Kidney epithelial cell (primary cell): Measurements from ENCODE around the gene DOCK9. TPM values are rescaled to one million over a fixed set of nuclear protein-coding genes. Genes with fewer than 3 reads are reported as not detected.

Source experiments
- DNase-seq: peaks from one replicate; pipeline ENCODE4 v3.0.0-alpha.2; 2010; ENCODE audit warnings: low read depth
- H3K27me3 ChIP-seq: 2 replicates; pipeline ENCODE4 v1.6.0; 2011; ENCODE audit warnings: low read length; ENCODE audit not compliant: control insufficient read depth, insufficient read depth
- H3K36me3 ChIP-seq: 2 replicates; pipeline ENCODE4 v1.5.1; 2011; ENCODE audit warnings: low read length; ENCODE audit not compliant: control insufficient read depth, insufficient read depth
- H3K4me3 ChIP-seq: 2 replicates; pipeline ENCODE4 v1.5.1; 2011; ENCODE audit warnings: low read depth, mild to moderate bottlenecking, control low read depth, low read length
- total RNA-seq: library from RNA; depleted of rRNA; stranded (reverse); fragments of >200 nt; gene quantifications from 2 replicates; pipeline ENCODE4 v1.2.3, GENCODE V29; 2015
- TF ChIP-seq, protein P1 (sequence below): IDR thresholded peaks from 2 replicates; pipeline ENCODE4 v1.5.1; 2011; ENCODE audit warnings: mild to moderate bottlenecking, moderate library complexity, low read length, control low read depth, inconsistent platforms; ENCODE audit not compliant: insufficient read depth, poor library complexity, severe bottlenecking

DOCK9 gene
- total RNA-seq, 1 donor from 2014 or later: 226 TPM

DNA sequence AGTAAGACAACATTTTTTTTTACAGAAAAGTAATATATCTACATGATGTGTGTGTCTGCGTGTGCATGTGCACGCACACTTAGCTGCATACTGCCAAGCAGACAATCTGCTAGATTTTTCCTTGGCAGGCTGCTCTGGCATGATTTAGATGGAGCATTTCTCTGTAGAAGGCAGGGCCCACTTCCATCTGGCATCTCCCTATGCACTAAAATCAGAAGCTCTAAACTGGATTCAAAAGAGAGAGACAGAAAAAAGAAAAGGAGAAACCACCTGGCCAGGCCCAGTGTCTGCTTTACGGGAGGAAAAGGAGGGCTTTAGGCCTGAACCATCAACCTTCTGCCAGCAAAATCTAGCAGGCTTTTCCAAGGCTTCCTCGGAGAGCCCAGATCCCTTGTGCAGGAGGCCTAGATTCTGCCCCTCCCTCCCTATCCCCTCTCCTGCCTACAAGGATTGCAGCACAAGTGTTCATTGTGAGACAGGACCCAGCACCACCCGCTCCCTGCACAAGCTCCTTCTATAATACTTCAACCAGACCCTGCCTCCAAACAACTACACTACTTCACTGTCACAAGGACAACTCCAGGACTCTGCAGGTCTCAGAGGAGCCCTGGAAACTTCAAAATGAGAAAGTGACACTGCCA lies 99.3 kb downstream of the DOCK9 start:
- no peak overlapping the region for H3K4me3 ChIP-seq
- no peaks in the 10 kb centered on the region for H3K27me3 ChIP-seq
- H3K36me3 ChIP-seq: peaks cover 2% of the 10 kb centered on the region
- DNase-seq: no peak
- TF ChIP-seq, protein P1, sequence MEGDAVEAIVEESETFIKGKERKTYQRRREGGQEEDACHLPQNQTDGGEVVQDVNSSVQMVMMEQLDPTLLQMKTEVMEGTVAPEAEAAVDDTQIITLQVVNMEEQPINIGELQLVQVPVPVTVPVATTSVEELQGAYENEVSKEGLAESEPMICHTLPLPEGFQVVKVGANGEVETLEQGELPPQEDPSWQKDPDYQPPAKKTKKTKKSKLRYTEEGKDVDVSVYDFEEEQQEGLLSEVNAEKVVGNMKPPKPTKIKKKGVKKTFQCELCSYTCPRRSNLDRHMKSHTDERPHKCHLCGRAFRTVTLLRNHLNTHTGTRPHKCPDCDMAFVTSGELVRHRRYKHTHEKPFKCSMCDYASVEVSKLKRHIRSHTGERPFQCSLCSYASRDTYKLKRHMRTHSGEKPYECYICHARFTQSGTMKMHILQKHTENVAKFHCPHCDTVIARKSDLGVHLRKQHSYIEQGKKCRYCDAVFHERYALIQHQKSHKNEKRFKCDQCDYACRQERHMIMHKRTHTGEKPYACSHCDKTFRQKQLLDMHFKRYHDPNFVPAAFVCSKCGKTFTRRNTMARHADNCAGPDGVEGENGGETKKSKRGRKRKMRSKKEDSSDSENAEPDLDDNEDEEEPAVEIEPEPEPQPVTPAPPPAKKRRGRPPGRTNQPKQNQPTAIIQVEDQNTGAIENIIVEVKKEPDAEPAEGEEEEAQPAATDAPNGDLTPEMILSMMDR: no peak

GRCh38 chr13:98877936-98878335 lies 99.9 kb downstream of the DOCK9 start:
- H3K4me3 ChIP-seq: no peak overlapping the region
- H3K36me3 ChIP-seq: peaks cover under 1% of the 10 kb centered on the region
- TF ChIP-seq, protein P1: no peak
- no peak for DNase-seq
- no peaks in the 10 kb centered on the region for H3K27me3 ChIP-seq

- DNase-seq: no peak
- H3K36me3 ChIP-seq: no peaks in the 10 kb centered on the region
- TF ChIP-seq, protein P1: no peak
- no peaks in the 10 kb centered on the region for H3K27me3 ChIP-seq
- no peak overlapping the region for H3K4me3 ChIP-seq
Observed at GRCh38 chr13:98877466-98877865, 100.4 kb downstream of the DOCK9 start.

DNA sequence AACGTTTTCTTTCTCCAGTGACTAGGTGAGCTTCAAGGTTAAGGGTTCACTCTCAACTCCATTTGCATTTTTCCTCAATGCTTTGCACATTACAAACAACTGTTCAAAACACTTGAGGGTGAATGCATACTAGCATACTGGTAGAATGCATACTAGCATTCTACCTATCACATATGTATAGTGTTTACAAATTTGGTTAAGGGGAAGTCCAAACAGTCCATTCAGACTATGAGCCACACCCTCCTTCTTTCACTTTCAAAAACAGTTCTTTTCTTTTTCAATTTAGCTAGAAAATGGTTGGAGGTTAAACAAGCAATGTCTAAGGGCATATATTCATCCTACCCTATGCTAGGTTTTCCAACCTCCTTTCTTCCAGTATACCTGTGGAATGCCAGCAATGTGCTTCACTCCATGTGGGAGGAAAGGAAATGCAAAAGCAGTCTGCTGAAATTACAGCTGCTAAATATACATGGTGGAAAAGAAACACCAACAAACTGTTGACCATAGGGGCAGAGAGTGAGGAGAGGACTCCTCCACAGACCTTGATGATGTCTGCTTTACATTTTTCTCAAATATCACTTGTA lies 102.6 kb downstream of the DOCK9 start:
- Histone ChIP-seq H3K36me3 (no peaks in the 10 kb centered on the region), H3K27me3 (no peaks in the 10 kb centered on the region), H3K4me3 (no peak overlapping the region)
- DNase-seq: no peak
- TF ChIP-seq, protein P1: no peak

DNA sequence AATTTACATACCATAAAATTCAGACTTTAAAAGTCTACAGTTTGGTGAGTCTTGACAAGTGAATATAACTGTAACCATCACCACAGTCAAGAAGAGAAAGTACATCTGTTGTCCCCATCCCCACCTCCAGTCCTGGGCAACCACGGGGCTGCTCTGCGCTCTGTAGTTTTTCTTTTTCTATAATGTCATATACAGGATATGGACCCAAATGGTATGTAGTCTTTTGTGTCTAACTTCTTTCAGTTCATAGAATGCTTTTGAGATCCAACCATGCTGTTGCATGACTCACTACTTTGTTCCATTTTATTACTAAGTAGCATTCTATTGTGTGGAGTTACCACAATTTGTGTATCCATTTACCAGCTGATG lies 103.9 kb downstream of the DOCK9 start:
- Histone ChIP-seq H3K27me3 (no peaks in the 10 kb centered on the region), H3K4me3 (no peak overlapping the region), H3K36me3 (peaks cover 2% of the 10 kb centered on the region)
- DNase-seq: no peak
- TF ChIP-seq, protein P1: no peak
